Ascending aorta (tissue), 2 donors: Measurements from ENCODE around the gene L3HYPDH. TPM values are rescaled to one million over a fixed set of nuclear protein-coding genes. Genes with fewer than 3 reads are reported as not detected.

Source experiments
- DNase-seq, 2 donors: peaks; one replicate each; pipeline ENCODE4 v3.0.0-alpha.2; 2019; ENCODE audit warnings: low spot score in 2 of 2
- H3K27ac ChIP-seq, 2 donors: fragments of 200-600 bp; sonication (generic); one replicate each; pipeline ENCODE4 v1.5.1; 2016 to 2017; ENCODE audit warnings: mild to moderate bottlenecking in 1 of 2
- H3K27me3 ChIP-seq: fragments of 200-600 bp; sonication (generic); one replicate; pipeline ENCODE4 v1.5.1; 2017
- H3K36me3 ChIP-seq, 2 donors: fragments of 200-600 bp; sonication (generic); one replicate each; pipeline ENCODE4 v1.5.1; 2016
- H3K4me1 ChIP-seq, 2 donors: fragments of 200-600 bp; sonication (generic); one replicate each; pipeline ENCODE4 v1.5.1; 2016 to 2017; ENCODE audit warnings: mild to moderate bottlenecking in 1 of 2
- H3K4me3 ChIP-seq, 2 donors: fragments of 200-600 bp; sonication (generic); one replicate each; pipeline ENCODE4 v1.5.1; 2016 to 2017; ENCODE audit warnings: mild to moderate bottlenecking in 1 of 2
- H3K9me3 ChIP-seq, 2 donors: fragments of 200-600 bp; sonication (generic); one replicate each; pipeline ENCODE4 v1.5.1; 2016
- CTCF ChIP-seq, 3 experiments: fragments of 200-600 bp in 2 of 3; fragments of 450-650 bp in 1 of 3; sonication (generic) in 2 of 3; IDR thresholded peaks; one replicate each; pipeline ENCODE4 v1.5.1; 2016 to 2019; ENCODE audit warnings: antibody characterized with exemption in 3 of 3, mild to moderate bottlenecking in 1 of 3, moderate library complexity in 1 of 3
- intact Hi-C: fragments of 100-400 bp; cut with DNase I; formaldehyde crosslinking; loops from one replicate; pipeline ENCODE4 v1.15.1; 2023
- total RNA-seq: library from RNA; depleted of rRNA; stranded (reverse); fragments of >200 nt; gene quantifications from one replicate; pipeline ENCODE4 v1.1.0, GENCODE V29; 2016

Gene L3HYPDH
- total RNA-seq, 1 donor from 2014 or later = 35.0 TPM

GRCh38 chr14:59511916-59512575, 27.8 kb upstream of the L3HYPDH start:
- H3K9me3 ChIP-seq = no peaks in the 10 kb centered on the region
- peak in 1 of 3 experiments; percentile 23 for TF ChIP-seq CTCF (IDR thresholded peaks at IDR 0.05)
- no peaks in the 10 kb centered on the region for H3K27me3 ChIP-seq
- intact Hi-C loops = no loop called here
- H3K36me3 ChIP-seq = no peaks in the 10 kb centered on the region
- no peak overlapping the region for H3K4me3 ChIP-seq
- no peak overlapping the region for H3K27ac ChIP-seq
- H3K4me1 ChIP-seq = no peaks in the 10 kb centered on the region
- DNase-seq = no peak

- no peak overlapping the region for H3K4me3 ChIP-seq
- no peak for TF ChIP-seq CTCF (IDR thresholded peaks at IDR 0.05)
- H3K4me1 ChIP-seq = no peaks in the 10 kb centered on the region
- H3K9me3 ChIP-seq = no peaks in the 10 kb centered on the region
- no peaks in the 10 kb centered on the region for H3K27me3 ChIP-seq
- intact Hi-C loops = no loop called here
- H3K36me3 ChIP-seq = no peaks in the 10 kb centered on the region
- H3K27ac ChIP-seq = no peak overlapping the region
- DNase-seq = no peak
Observed at GRCh38 chr14:59510966-59511365, 26.8 kb upstream of the L3HYPDH start.

GRCh38 chr14:59510001-59510400, 25.8 kb upstream of the L3HYPDH start:
- no peaks in the 10 kb centered on the region for H3K36me3 ChIP-seq
- no peak overlapping the region for H3K27ac ChIP-seq
- no peak for DNase-seq
- intact Hi-C loops = no loop called here
- TF ChIP-seq CTCF (IDR thresholded peaks at IDR 0.05) = no peak
- no peaks in the 10 kb centered on the region for H3K27me3 ChIP-seq
- no peaks in the 10 kb centered on the region for H3K9me3 ChIP-seq
- no peaks in the 10 kb centered on the region for H3K4me1 ChIP-seq
- H3K4me3 ChIP-seq = no peak overlapping the region

GRCh38 chr14:59509101-59509500, 24.9 kb upstream of the L3HYPDH start:
- no peak overlapping the region for H3K4me3 ChIP-seq
- TF ChIP-seq CTCF (IDR thresholded peaks at IDR 0.05) = no peak
- H3K27me3 ChIP-seq = no peaks in the 10 kb centered on the region
- H3K36me3 ChIP-seq = peaks cover 0 to 3% of the 10 kb centered on the region in 2 donors
- intact Hi-C loops = loop anchor here (5.0 kb wide), 1 partner anchor 178 kb away; no protein-coding TSS in a partner anchor
- no peaks in the 10 kb centered on the region for H3K4me1 ChIP-seq
- no peak for DNase-seq
- no peaks in the 10 kb centered on the region for H3K9me3 ChIP-seq
- H3K27ac ChIP-seq = no peak overlapping the region

GRCh38 chr14:59507752-59508103, 23.5 kb upstream of the L3HYPDH start:
- H3K4me1 ChIP-seq = no peaks in the 10 kb centered on the region
- H3K9me3 ChIP-seq = no peaks in the 10 kb centered on the region
- no peak overlapping the region for H3K4me3 ChIP-seq
- peaks cover 0 to 14% of the 10 kb centered on the region in 2 donors for H3K36me3 ChIP-seq
- no peaks in the 10 kb centered on the region for H3K27me3 ChIP-seq
- no peak overlapping the region for H3K27ac ChIP-seq
- intact Hi-C loops = loop anchor here (2.0 to 5.0 kb wide), 2 partner anchors 180 to 389 kb away; no protein-coding TSS in a partner anchor
- no peak for DNase-seq
- no peak for TF ChIP-seq CTCF (IDR thresholded peaks at IDR 0.05)
